DMS153 treated with DMSO at 0.1 percent for 48 hours (cell line): Measurements from ENCODE around the gene AGBL1.

Experiments used
- DNase-seq: peaks from one replicate; lab custom pipeline; 2025; ENCODE audit not compliant: unreplicated experiment; lab: John Stamatoyannopoulos, UW

The AGBL1 gene

DNA sequence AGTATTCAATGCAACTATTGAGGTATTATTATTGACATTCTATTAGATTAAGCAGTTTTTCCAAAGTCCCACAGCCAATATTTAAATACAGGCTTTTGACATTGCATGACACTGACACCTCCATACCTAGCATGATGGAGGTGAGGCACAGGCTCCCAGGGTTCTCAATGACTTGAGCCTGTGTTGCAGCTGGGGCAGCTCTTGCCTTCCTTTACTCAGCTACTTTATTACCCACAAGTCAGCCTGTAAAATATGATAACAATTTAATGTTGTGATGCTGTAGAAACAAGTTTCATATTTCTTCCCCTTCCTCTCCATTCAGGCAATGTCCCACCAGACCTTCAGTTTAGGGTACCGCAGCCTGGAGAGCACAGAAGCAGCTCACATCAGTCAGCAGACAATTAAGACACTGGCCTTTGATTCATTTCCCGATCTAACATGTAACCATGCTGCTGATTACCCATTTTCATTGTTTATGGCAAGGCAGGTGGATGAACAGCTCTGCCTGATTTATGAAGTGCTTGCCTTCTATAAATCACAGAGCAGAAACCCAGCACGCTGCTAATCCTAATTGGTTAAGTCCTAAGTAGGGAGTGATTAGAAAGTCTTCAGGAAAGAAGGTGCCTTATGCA is 826.1 kb downstream of the AGBL1 start:
- no peak for DNase-seq

DNA sequence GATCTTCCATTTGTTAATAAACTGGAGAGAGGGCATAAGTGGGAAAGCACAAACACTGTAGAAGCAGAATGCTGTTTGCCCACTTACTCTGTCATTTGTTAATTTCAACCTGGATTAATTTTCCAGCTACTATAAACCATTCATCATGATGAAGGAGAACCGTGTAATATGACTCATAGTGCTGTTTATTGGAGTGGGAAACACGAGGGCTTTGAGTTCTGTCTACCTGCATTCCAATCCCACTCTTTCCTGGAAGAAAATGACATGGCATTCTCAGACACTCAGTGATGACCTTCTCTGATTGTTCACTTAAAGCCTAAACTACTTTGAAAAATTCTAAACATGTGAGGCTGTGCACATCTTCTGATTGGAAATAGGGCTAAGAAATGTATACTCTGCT is 826.7 kb downstream of the AGBL1 start:
- no peak for DNase-seq

- no peak for DNase-seq
These were observed 831.4 kb downstream of the AGBL1 start for GRCh38 chr15:86911022-86911421.

DNA sequence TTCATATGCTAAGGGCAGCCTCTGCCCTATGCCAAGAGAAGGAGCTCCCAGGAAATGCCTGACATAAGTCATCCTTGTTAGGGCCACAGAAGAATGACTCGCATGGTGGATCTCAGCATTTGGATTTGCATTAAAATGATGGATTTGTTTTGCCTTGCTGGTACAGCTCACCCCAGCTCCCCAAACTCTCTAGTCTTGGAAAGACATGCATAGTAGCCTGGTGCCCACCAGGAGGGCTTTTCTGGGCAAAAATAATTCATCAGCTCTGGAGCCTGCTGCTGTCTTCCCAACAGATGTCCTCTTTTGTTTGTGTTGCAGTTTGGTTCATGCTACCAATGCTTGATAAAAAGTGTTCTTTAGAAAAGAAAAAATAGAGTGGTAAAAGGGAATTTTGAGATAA is 833.0 kb downstream of the AGBL1 start:
- DNase-seq = no peak

DNA sequence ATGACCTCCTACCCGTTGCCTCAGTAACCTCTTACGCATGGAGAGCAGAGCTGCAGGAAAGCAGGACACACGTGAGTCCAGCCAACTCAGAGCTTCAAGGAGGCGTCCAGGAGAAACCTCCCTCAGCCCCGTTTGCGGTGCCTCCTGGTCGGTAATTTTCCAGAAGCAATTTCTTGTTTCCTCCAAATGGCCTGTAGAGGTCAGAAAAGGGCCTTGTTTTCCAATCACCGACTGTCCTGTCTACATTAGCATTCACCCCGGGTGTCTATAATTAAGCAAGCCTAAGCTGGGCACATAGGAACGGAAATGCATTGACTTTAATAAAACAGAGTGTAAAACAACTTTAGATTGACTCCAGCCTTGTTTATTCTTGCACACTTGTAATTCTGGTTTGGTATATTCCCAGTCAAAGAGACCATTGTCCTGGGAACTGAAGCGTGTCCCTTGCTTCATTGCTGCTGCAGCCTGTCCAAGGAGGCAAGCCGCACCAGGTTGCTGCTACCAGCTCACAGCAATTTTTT is 836.2 kb downstream of the AGBL1 start:
- peak; percentile 9 for DNase-seq

GRCh38 chr15:86916671-86917360 is 837.1 kb downstream of the AGBL1 start:
- DNase-seq = no peak

DNA sequence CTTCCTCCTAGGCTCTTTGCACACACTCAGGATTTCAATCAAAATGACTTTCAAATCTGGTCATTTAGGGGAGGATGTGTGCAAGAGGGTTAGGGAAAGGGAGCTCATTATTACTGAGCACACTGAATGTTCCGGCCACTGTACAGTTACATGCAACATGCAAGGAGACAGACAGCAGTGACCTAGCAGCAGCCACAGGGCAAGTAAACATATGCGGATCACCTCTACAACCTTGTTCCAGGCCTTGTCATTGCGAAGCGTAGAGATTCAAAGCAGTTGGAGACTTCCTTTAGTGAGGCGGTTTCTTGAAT is 837.6 kb downstream of the AGBL1 start:
- DNase-seq = no peak

GRCh38 chr15:86919581-86919980 is 839.9 kb downstream of the AGBL1 start:
- DNase-seq = no peak

DNA sequence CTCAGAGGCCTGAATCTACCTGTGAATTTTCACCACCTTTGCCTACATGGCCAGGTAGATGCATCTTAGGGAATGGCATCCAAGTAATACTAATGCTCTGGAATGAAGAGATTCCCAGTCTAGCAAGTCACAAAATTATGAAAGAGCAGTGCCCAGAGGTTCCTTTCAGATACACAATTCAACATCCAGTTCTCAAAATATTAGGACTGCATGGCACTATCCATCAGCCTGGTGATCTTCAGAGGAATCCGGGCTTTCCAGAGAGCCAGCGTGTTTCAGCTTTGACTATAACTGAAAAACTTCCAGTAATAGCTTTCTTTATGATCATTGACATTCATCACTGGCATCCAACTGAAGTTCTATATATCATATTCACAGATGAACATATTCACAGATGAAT is 849.8 kb downstream of the AGBL1 start:
- DNase-seq = no peak

- no peak for DNase-seq
These were observed 852.8 kb downstream of the AGBL1 start for GRCh38 chr15:86932456-86932855.

DNA sequence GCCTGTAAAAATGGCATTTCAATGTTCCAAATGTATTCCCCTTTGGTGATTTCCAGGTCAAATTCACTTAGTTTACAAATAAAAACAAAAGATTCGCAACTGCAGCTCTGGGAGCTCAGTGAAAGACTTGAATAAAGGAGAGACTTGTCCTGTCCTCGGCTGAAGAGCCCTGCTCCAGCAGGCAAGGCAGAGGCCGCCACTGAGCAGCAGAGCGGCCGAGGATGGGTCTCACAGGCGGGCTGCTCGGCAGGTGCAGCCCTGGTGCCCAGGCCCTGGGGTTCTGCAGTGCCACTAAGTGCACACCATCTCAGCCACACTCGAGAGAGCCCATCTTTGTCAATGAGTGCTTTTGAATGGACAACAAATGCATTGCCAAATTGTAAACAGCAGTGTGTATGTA is 856.2 kb downstream of the AGBL1 start:
- DNase-seq = no peak

GRCh38 chr15:86942285-86942684 is 862.6 kb downstream of the AGBL1 start:
- no peak for DNase-seq

GRCh38 chr15:86948719-86949118 is 869.0 kb downstream of the AGBL1 start:
- DNase-seq = no peak

- no peak for DNase-seq
These were observed 879.6 kb downstream of the AGBL1 start for GRCh38 chr15:86959254-86959653.

DNA sequence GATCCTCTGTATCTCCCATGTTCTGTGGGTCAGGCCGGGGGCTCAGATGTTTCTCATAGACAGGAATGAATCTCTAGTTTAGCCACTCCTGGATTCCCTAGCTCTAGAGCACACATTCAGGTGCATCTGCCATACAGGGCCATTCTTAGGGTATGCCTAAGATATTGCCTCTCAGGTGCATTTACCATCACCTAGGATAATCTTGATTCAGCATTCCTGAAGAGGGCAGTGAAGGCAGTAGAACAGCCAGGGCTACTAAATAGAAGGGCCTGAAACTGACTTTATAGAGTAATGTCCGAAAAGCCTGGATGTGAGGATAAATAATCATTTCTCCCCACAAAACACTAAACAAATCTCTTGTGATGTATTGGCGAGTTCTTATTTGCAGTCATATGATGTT is 882.0 kb downstream of the AGBL1 start:
- DNase-seq = no peak

DNA sequence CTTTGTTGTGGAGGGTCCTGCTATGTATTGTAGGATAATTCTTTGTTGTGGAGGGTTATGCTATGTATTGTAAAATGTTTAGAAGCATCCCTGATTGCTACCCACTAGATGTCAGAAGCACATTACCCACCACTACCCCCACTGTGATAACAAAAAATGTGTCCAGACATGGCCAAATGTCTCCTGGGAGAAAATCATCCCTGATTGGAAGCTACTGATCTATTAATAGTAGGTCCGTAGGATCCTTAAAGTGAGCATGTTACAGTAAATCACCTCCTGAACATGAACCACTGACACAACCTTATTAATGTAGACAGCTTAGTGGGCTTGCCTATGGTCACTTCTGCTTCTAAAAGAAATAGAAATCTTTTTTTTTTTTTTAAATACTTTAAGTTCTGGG is 884.6 kb downstream of the AGBL1 start:
- no peak for DNase-seq

- no peak for DNase-seq
These were observed 888.6 kb downstream of the AGBL1 start for GRCh38 chr15:86968244-86968643.

- no peak for DNase-seq
These were observed 889.7 kb downstream of the AGBL1 start for GRCh38 chr15:86969364-86969763.

DNA sequence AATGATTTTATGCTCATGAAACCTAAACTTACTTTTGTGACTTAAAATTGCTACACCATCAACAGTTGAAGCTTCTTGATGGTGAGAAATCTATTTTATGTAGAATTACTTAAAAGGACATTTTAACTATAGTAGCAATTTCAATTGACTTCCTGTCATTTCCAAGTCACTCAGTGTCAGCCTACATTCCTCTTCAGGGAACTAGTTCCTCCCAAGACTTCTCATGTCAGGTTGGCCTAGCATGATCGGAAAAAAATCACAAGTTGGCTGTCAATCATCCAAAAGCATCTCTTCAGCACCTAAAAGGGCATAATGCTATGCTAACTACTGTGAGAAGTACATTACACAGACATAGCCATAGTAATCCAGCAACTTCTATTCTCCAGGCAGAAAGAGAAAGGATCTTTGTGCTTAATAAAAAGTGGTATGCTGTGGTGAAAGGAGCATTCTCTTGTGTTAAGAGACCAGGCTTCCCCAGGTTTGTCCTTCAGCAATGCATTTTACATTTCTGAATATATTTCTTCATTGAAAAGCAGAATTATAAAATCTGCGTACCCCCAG is 893.7 kb downstream of the AGBL1 start:
- no peak for DNase-seq

- DNase-seq = no peak
These were observed 908.4 kb downstream of the AGBL1 start for GRCh38 chr15:86988033-86988432.

- no peak for DNase-seq
These were observed 942.1 kb downstream of the AGBL1 start for GRCh38 chr15:87021751-87022150.

GRCh38 chr15:87031540-87032230 is 952.0 kb downstream of the AGBL1 start:
- DNase-seq = no peak
